ENCODE measurements around the gene HOXA2.

DNA sequence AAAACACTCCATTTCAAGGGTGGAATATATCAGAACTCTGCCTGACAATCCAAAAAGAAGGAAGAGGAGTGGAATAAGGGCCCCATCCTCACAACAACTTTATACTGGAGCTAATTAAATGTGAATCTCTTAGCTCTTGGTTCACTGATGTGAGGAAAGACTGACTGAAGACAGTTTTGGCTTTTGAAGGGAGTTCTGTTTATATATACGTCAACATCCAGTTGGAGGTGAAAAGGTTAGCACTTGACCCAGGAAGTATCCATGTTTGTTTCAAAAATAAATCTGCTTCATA, 9.7 kb downstream of the HOXA2 start:
- TF ChIP-seq CTCF (IDR thresholded peaks at IDR 0.05) (no peak), POLR2AphosphoS5 (IDR thresholded peaks at IDR 0.05) (no peak), EP300 (IDR thresholded peaks at IDR 0.05) (no peak)

Data from stomach (tissue), 4 donors.